ENCODE data around the gene GALK1.

GALK1 gene

DNA sequence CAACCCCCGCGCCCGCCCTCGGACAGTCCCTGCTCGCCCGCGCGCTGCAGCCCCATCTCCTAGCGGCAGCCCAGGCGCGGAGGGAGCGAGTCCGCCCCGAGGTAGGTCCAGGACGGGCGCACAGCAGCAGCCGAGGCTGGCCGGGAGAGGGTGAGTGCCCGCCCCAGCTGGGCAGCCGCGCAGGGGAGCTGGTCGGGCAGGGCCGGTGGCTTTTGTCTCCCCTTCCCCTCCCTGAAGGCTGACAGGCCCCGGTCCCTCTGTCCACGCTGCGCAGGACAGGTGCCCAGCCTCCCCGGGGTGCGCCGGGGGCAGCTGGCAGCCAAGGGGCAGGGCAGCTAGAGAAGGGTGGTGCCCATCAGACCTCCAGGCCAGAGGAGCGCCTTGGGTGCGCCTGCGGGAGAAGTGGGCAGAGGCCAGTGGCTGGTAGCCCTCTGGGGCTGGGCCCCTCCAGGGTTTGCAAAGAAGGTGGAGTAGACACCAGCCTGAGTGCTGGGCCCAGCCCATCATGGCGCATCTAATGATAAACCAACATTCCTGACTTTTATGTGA lies 43.5 kb downstream of the GALK1 start:
- Histone ChIP-seq H3K4me3 (ENCODE audit: low read length) (peak overlapping the region; percentile 70), H3K4me1 (ENCODE audit: low read length) (peaks cover 9% of the 10 kb centered on the region; the same call in 1 of the 2 replicates), H3K27ac (ENCODE audit: low read length) (no peak overlapping the region), H3K4me2 (ENCODE audit: low read depth, low read length) (peak overlapping the region; percentile 86), H3K79me2 (ENCODE audit: low read length) (no peaks in the 10 kb centered on the region), H3K9me3 (replicated peaks; ENCODE audit: insufficient read depth, low read length) (no peaks in the 10 kb centered on the region), H3K9me2 (replicated peaks; ENCODE audit: insufficient read depth, low read length) (no peaks in the 10 kb centered on the region), H4K20me1 (ENCODE audit: insufficient read depth, low read length) (no peaks in the 10 kb centered on the region), H3K27me3 (replicated peaks; ENCODE audit: insufficient read depth, low read length) (0 out of 2 replicates have a peak, but pooled peaks cover 13% of the 10 kb centered on the region), H3K9ac (ENCODE audit: low read length) (peak overlapping the region; percentile 61; the same call in 1 of the 2 replicates), H3K36me3 (replicated peaks; ENCODE audit: insufficient read depth, low read length) (no peaks in the 10 kb centered on the region), H3F3A (ENCODE audit: insufficient read depth, low read length) (no peaks in the 10 kb centered on the region), H2AFZ (ENCODE audit: low read length) (peak overlapping the region; percentile 90)
- DNase-seq: no peak
- TF ChIP-seq EZH2 (optimal IDR thresholded peaks at IDR 0.05; ENCODE audit: low read depth, low read length) (no peak), EZH2phosphoT487 (IDR thresholded peaks at IDR 0.05; ENCODE audit: low read length) (no peak), CTCF (IDR thresholded peaks at IDR 0.05; ENCODE audit: low read length) (peak; percentile 5; the same call in 1 of the 2 replicates)

- no peaks in the 10 kb centered on the region for H3F3A ChIP-seq (ENCODE audit: insufficient read depth, low read length)
- no peaks in the 10 kb centered on the region for H4K20me1 ChIP-seq (ENCODE audit: insufficient read depth, low read length)
- peak within 1 kb of the TSS; percentile 70 for H3K9ac ChIP-seq (ENCODE audit: low read length)
- DNase-seq: peak; percentile 87
- H3K4me1 ChIP-seq (ENCODE audit: low read length): peaks cover 9% of the 10 kb centered on the region; the same call in 1 of the 2 replicates
- peak within 1 kb of the TSS; percentile 92 for H2AFZ ChIP-seq (ENCODE audit: low read length)
- H3K27ac ChIP-seq (ENCODE audit: low read length): no peak within 1 kb of the TSS
- no peak for TF ChIP-seq EZH2phosphoT487 (IDR thresholded peaks at IDR 0.05; ENCODE audit: low read length)
- TF ChIP-seq CTCF (IDR thresholded peaks at IDR 0.05; ENCODE audit: low read length): no peak
- no peak for TF ChIP-seq EZH2 (optimal IDR thresholded peaks at IDR 0.05; ENCODE audit: low read depth, low read length)
- peak within 1 kb of the TSS; percentile 100 for H3K4me2 ChIP-seq (ENCODE audit: low read depth, low read length)
- H3K9me3 ChIP-seq (replicated peaks; ENCODE audit: insufficient read depth, low read length): no peaks in the 10 kb centered on the region
- H3K27me3 ChIP-seq (replicated peaks; ENCODE audit: insufficient read depth, low read length): 0 out of 2 replicates have a peak, but pooled peaks cover 13% of the 10 kb centered on the region
- no peaks in the 10 kb centered on the region for H3K9me2 ChIP-seq (replicated peaks; ENCODE audit: insufficient read depth, low read length)
- peak within 1 kb of the TSS; percentile 75 for H3K4me3 ChIP-seq (ENCODE audit: low read length)
- H3K36me3 ChIP-seq (replicated peaks; ENCODE audit: insufficient read depth, low read length): no peaks in the 10 kb centered on the region
- no peaks in the 10 kb centered on the region for H3K79me2 ChIP-seq (ENCODE audit: low read length)
Observed at GRCh38 chr17:75720656-75721462, 44.1 kb downstream of the GALK1 start, which contains the start of gene ITGB4. TSS of gene ITGB4 (plus strand) at chr17:75721459. CDS start at chr17:75724704, 3,245 bp downstream.

GRCh38 chr17:75719732-75720131 lies 45.3 kb downstream of the GALK1 start:
- no peak for TF ChIP-seq EZH2phosphoT487 (IDR thresholded peaks at IDR 0.05; ENCODE audit: low read length)
- no peak for TF ChIP-seq CTCF (IDR thresholded peaks at IDR 0.05; ENCODE audit: low read length)
- TF ChIP-seq EZH2 (optimal IDR thresholded peaks at IDR 0.05; ENCODE audit: low read depth, low read length): no peak
- Histone ChIP-seq H3K27ac (ENCODE audit: low read length) (no peak overlapping the region), H3K79me2 (ENCODE audit: low read length) (no peaks in the 10 kb centered on the region)

More at GRCh38 chr17:75719732-75720131, 45.3 kb downstream of the GALK1 start:
- no peak overlapping the region for H2AFZ ChIP-seq (ENCODE audit: low read length)
- 0 out of 2 replicates have a peak, but pooled peaks cover 13% of the 10 kb centered on the region for H3K27me3 ChIP-seq (replicated peaks; ENCODE audit: insufficient read depth, low read length)
- H3K9me2 ChIP-seq (replicated peaks; ENCODE audit: insufficient read depth, low read length): no peaks in the 10 kb centered on the region
- H3F3A ChIP-seq (ENCODE audit: insufficient read depth, low read length): no peaks in the 10 kb centered on the region
- H3K9me3 ChIP-seq (replicated peaks; ENCODE audit: insufficient read depth, low read length): no peaks in the 10 kb centered on the region
- no peak for DNase-seq
- H3K4me3 ChIP-seq (ENCODE audit: low read length): no peak overlapping the region
- no peak overlapping the region for H3K4me2 ChIP-seq (ENCODE audit: low read depth, low read length)
- H3K9ac ChIP-seq (ENCODE audit: low read length): no peak overlapping the region
- peaks cover 9% of the 10 kb centered on the region; the same call in 1 of the 2 replicates for H3K4me1 ChIP-seq (ENCODE audit: low read length)
- H4K20me1 ChIP-seq (ENCODE audit: insufficient read depth, low read length): no peaks in the 10 kb centered on the region
- no peaks in the 10 kb centered on the region for H3K36me3 ChIP-seq (replicated peaks; ENCODE audit: insufficient read depth, low read length)
